ENCODE measurements around the gene RAB12.
A peak's percentile ranks its signal among the peaks of the same experiment; 100 is the strongest.
"Not testable (repeated sequence)": the region's sequence is repeated elsewhere in the genome, so short reads cannot be mapped to it uniquely, and the experiment has no call there.

The RAB12 gene

DNA sequence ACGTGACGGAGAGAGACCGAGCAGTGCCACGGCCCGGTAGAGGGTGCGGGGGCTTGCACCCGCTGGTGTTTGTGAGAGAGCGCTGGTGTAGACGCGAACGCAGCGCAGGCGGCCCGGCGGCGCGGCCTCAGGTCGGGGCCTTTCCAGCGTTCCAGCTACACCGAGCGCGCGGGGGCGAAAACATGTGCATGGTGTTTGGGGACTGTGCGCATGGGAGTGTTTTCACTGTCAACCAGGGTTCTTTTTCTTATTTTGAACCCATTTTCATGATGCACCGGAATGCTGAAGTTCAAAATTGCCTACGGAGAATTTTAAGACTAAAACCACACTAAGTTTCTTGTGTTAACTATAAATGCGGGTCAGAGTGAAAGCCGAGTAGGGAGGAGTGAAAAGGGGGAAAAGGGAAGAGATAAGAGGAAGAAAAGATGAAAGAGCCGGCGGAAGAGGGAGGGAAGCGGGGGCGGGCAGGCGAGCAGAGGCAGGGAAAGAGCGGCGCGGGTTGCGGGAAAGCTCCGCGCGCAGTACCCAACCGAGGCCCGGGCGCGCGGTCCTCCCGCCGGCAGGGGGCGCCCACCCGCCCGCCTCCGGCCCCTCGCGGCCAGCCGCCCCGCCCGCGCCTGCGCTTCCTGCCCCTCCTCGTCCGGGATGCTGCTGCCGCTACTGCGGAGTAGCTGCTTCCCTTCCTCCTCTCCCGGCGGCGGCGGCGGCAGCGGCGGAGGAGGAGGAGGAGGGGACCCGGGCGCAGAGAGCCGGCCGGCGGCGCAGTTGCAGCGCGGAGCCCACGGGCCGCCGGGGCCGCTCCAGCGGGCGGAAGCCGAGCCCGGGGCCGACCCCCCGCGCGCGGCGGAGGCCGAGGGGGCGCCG is at the start of gene RAB12:
Gene RAB12 (plus strand): TSS at position 643 of the 864 bp plus-strand sequence. CDS start 3 bp downstream, at position 646.
- TF ChIP-seq, protein P1, sequence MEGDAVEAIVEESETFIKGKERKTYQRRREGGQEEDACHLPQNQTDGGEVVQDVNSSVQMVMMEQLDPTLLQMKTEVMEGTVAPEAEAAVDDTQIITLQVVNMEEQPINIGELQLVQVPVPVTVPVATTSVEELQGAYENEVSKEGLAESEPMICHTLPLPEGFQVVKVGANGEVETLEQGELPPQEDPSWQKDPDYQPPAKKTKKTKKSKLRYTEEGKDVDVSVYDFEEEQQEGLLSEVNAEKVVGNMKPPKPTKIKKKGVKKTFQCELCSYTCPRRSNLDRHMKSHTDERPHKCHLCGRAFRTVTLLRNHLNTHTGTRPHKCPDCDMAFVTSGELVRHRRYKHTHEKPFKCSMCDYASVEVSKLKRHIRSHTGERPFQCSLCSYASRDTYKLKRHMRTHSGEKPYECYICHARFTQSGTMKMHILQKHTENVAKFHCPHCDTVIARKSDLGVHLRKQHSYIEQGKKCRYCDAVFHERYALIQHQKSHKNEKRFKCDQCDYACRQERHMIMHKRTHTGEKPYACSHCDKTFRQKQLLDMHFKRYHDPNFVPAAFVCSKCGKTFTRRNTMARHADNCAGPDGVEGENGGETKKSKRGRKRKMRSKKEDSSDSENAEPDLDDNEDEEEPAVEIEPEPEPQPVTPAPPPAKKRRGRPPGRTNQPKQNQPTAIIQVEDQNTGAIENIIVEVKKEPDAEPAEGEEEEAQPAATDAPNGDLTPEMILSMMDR (IDR thresholded peaks at IDR 0.05; ENCODE audit: low read depth, low read length, missing control alignments), result peak; percentile 53
- peak within 1 kb of the TSS; percentile 93 for H3K4me3 ChIP-seq (ENCODE audit: low read depth, low read length)
- no peak for DNase-seq (ENCODE audit: low read depth)

- TF ChIP-seq, protein P1 (IDR thresholded peaks at IDR 0.05; ENCODE audit: low read depth, low read length, missing control alignments), result no peak
- DNase-seq (ENCODE audit: low read depth), result no peak
- H3K4me3 ChIP-seq (ENCODE audit: low read depth, low read length), result no peak overlapping the region
Observed at GRCh38 chr18:8559612-8560186, 49.5 kb upstream of the RAB12 start.

GRCh38 chr18:8561123-8561910 is 47.9 kb upstream of the RAB12 start:
- no peak overlapping the region for H3K4me3 ChIP-seq (ENCODE audit: low read depth, low read length)
- TF ChIP-seq, protein P1 (IDR thresholded peaks at IDR 0.05; ENCODE audit: low read depth, low read length, missing control alignments), result no peak
- no peak for DNase-seq (ENCODE audit: low read depth)

GRCh38 chr18:8562070-8562469 is 47.2 kb upstream of the RAB12 start:
- TF ChIP-seq, protein P1 (IDR thresholded peaks at IDR 0.05; ENCODE audit: low read depth, low read length, missing control alignments), result no peak
- no peak overlapping the region for H3K4me3 ChIP-seq (ENCODE audit: low read depth, low read length)
- DNase-seq (ENCODE audit: low read depth), result no peak

- TF ChIP-seq, protein P1 (IDR thresholded peaks at IDR 0.05; ENCODE audit: low read depth, low read length, missing control alignments), result no peak
- H3K4me3 ChIP-seq (ENCODE audit: low read depth, low read length), result no peak overlapping the region
- no peak for DNase-seq (ENCODE audit: low read depth)
Observed at GRCh38 chr18:8562919-8563318, 46.3 kb upstream of the RAB12 start.

- no peak overlapping the region for H3K4me3 ChIP-seq (ENCODE audit: low read depth, low read length)
- no peak for DNase-seq (ENCODE audit: low read depth)
- TF ChIP-seq, protein P1 (IDR thresholded peaks at IDR 0.05; ENCODE audit: low read depth, low read length, missing control alignments), result no peak
Observed at GRCh38 chr18:8571399-8571798, 37.8 kb upstream of the RAB12 start.

GRCh38 chr18:8573766-8574165 is 35.5 kb upstream of the RAB12 start:
- not testable (repeated sequence) for DNase-seq (ENCODE audit: low read depth); H3K4me3 ChIP-seq (ENCODE audit: low read depth, low read length)
